ENCODE measurements around the gene RSAD1.

RSAD1 gene

DNA sequence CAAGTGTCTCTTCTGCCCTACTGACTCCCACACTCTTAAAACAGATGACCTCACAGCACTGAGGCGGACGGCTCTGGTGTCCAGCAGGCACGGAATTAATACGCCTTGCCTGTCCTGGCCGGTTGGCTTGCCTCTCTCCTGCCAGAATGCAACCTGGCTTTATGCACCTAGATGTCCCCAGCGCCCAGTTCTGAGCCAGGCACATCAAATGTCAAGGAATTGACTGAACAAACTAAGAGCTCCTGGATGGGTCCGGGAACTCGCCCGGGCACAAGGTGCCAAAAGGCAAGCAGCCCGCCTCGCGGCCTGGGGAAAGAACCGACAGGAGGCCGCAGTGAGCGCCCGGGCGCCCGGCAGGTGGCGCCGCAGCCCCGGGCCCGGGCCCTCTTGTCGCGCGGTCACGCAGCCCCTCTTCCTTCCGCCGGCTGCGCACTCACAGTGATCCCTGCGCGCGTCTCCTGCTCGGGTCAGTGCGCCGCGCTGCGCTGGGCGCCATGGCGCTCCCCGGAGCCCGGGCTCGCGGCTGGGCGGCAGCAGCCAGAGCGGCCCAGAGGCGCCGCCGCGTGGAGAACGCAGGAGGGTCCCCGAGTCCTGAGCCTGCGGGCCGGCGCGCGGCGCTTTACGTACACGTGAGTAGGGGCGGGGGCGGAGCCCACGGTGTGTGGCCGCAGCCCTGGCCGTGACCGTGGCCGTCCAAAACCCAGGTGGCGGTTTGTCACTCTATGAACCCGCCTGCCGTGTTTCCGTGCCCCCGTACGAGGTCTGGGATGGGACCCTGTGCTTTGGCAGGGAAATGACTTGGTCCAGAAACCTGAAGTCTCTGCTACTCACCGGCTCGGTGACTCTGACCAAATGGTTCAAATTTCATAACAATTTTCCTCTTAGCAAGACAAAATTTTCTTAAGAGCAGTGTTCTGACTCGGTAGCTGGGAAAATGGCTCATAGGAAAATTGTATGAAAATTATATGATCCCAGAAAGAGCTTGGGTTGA lies at the start of gene RSAD1:
Gene RSAD1 (plus strand): TSS at position 470 of the 991 bp plus-strand sequence. CDS start 25 bp downstream, at position 495.
- peak; percentile 94 for DNase-seq (ENCODE audit: low spot score)

GRCh38 chr17:50429793-50430192 lies 48.9 kb upstream of the RSAD1 start:
- no peak for DNase-seq (ENCODE audit: low spot score)

- no peak for DNase-seq (ENCODE audit: low spot score)
Measured at GRCh38 chr17:50430821-50431618, 47.6 kb upstream of the RSAD1 start.

DNA sequence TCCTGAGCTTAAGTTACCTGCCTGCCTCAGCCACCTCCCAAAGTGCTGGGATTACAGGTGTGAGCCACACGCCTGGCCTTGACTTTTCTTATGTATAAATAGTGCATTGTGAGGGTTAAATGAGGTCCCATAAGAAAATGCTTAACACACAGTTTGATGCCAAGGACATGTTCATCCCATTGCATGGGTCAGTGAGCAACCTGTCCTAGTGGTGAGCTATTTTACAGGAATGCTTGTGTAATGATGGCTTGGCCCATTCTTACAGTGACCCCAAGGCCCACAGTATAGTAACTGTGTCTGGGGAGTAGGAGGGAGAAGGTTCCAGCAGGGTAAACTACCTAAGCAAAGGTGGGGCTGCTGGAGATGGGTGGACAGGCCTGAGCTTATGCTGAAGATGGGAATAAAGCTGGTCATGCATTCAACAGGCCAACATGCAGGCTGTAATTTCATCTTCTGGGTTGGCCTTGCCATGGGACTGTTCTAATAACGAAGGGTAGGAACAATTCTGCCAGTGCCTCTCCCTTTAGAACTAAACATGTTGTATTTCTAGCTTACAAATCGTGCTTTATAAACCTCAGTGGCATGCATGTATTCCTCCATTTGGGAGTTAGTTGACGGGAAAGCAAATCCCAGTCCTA lies 46.4 kb upstream of the RSAD1 start:
- DNase-seq (ENCODE audit: low spot score): no peak

GRCh38 chr17:50437409-50437808 lies 41.3 kb upstream of the RSAD1 start:
- DNase-seq (ENCODE audit: low spot score): no peak

DNA sequence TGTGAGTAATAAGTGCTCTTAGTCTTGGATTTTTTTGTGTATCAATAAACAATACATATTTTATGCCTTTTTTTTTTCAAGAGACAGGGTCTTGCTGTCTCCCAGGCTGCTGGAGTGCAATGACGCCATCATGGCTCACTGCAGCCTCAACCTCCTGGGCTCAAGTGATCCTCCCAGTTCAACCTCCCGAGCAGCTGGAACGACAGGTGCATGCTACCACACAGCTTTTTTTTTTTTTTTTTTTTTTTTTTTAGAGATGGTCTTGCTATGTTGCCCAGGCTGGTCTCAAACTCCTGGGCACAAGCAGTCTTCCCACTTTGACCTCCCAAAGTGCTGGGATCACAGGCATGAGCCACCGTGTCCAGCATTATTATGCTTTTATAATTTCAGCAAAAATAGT lies 39.7 kb upstream of the RSAD1 start:
- no peak for DNase-seq (ENCODE audit: low spot score)

DNA sequence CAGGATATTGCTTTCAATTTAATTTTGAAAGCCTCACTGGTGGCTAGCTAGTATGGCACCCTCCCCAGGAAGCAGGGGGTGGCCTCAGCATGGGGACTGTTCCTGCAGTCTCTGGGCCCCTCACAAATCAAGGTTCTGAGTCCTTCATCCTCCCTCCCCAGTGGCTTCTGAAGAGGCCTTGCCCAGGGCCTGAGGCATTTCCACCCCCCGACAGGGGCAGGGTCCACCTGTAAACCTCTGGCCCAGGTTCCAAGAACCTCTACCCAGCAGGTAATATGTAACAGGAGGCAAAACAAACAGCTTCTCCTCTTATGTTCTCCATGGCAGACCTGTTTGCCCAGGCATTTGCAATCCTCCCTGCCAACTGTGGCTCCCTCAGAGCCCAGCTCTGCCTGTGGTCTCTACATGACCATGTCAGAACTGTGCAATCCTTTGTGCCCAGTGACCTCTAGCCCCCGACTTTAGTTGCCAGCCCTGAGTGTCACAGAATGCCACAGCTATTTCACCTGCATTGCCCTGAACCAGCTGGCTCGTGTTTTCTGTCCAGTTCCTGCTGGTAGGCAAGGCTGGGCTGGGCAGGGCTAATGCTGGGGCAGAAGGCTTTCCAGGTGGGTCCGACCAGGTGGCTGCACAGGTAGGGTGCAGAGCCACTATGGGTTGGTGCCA lies 38.4 kb upstream of the RSAD1 start:
- no peak for DNase-seq (ENCODE audit: low spot score)

GRCh38 chr17:50440838-50441829 lies 37.5 kb upstream of the RSAD1 start:
- no peak for DNase-seq (ENCODE audit: low spot score)

GRCh38 chr17:50443505-50443974 lies 35.1 kb upstream of the RSAD1 start:
- peak; percentile 28 for DNase-seq (ENCODE audit: low spot score)

GRCh38 chr17:50444841-50445715 lies 33.6 kb upstream of the RSAD1 start:
- DNase-seq (ENCODE audit: low spot score): no peak

DNA sequence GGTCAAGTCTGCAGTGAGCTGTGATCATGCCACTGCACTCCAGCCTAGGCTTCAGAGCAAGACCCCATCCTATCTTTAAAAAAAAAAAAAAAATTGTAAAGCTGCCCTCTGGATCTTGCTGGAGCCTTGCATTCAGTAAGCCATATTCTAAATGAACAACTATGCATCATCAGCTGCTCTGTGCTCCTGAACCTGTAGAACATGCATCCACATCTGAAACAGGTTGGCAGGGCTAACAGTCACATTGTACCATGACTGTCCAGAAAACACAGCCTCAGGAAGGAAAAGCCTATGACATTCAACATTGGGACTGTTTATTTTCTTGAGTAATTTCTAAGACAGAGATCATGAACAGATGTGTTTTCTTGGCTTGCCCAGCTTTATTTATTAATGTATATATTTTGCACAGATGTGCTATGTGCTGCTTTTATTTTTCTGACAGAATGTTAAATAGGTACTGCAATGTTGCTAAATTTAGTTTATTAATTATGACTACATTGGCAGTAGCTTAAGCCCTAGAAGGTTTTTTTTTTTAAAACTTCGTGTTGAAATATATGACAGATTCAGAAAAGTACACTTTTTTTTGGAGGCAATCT lies 32.8 kb upstream of the RSAD1 start:
- DNase-seq (ENCODE audit: low spot score): no peak

- no peak for DNase-seq (ENCODE audit: low spot score)
Measured at GRCh38 chr17:50447870-50448595, 30.6 kb upstream of the RSAD1 start.

- no peak for DNase-seq (ENCODE audit: low spot score)
Measured at GRCh38 chr17:50448643-50449042, 30.0 kb upstream of the RSAD1 start.

DNA sequence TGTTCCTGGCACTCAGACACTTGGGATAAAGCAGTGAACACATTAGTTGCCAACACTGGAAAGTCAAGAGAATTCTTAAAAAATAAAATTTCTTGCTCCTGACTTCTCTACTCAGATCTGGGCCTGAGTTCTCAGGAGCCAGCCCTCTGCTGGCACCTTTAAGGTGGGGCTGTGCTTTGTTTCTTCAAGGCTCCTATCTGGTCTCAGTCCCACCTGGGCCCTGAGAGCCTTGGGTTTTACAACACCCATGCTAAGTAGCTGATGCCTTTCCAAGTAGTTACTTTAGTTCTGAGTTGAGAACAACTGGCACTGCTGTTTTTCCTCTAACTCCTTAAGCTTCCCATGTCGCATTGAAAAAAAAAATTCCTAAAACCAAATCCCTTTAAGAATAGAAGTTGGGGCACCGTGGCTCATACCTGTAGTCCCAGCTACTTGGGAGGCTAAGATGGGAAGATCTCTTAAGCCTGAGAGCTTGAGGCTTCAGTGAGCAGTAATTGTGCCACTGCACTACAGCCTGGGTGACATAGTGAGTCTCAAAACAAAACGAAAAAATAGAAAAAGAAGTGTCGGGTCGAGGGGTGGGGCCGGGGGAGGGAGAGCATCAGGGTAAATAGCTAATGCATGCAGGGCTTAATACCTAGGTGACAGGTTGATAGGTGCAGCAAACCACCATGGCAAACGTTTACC lies 26.6 kb upstream of the RSAD1 start:
- DNase-seq (ENCODE audit: low spot score): no peak

- peak; percentile 37 for DNase-seq (ENCODE audit: low spot score)
Measured at GRCh38 chr17:50452630-50453300, 25.9 kb upstream of the RSAD1 start.

GRCh38 chr17:50453901-50454300 lies 24.8 kb upstream of the RSAD1 start:
- DNase-seq (ENCODE audit: low spot score): no peak

DNA sequence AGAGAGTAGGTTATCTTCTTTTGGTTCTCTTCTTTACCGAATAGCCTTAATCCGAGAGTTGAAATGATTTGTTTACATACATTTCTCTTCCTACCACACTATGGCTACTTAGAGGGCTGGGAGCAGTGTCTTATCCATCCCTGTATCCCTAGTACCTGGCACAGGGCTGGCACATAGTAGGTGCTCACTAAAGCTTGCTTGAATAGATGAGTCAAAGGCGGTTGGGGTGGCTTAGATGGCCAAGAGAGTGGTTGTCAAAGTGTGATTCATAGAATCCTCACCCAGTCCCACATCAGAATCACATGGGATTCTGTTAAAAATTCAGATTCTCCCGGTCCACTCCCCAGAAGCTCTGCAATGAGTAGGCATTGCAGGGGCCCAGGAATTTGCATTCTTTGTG lies 21.0 kb upstream of the RSAD1 start:
- no peak for DNase-seq (ENCODE audit: low spot score)
